GOT3 (cell line): ENCODE measurements around the gene KIAA1614.
A peak's percentile ranks its signal among the peaks of the same experiment; 100 is the strongest.
"Not testable (repeated sequence)": the region's sequence is repeated elsewhere in the genome, so short reads cannot be mapped to it uniquely, and the experiment has no call there.

Source experiments
- DNase-seq: peaks from one replicate; lab custom pipeline; 2025; ENCODE audit warnings: mixed read lengths; lab: John Stamatoyannopoulos, UW

Gene KIAA1614

DNA sequence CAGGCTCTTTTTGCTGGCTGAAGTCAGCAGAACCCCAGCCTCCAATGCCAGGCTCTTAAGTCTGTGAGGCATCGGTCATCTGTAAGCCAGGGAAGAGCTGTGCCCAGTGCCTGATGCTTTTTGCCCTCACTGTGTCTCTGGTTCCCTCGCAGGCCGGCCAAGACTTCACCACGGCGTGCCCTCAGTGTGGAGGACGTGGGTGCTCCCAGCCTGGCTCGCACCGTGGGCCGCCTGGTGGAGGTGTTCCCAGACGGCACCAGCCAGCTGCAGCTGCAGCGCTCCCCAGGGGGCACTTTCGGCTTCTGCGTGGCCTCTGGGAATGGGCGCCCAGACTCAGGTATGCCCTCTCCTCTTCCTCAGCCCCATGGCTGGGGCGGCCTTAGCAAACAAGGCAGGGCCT is 32.5 kb downstream of the KIAA1614 start:
- DNase-seq: no peak

DNA sequence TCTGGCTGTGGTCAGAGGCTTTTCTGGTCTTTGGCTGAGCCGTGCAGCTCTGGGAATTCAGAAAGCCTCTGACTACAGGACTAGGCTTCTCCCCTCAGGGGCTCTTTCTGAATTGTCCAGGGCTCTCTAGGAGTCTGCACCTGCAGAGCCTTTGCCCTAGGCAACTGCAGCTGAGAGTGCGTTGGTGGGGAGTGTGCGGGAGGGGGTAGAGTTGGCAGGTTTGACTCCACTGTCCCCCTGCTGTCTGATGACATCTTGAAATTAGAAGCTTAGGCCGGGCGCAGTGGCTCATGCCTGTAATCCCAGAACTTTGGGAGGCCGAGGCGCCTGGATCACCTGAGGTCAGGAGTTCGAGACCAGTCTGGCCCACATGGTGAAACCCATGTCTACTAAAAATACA is 32.9 kb downstream of the KIAA1614 start:
- no peak for DNase-seq

DNA sequence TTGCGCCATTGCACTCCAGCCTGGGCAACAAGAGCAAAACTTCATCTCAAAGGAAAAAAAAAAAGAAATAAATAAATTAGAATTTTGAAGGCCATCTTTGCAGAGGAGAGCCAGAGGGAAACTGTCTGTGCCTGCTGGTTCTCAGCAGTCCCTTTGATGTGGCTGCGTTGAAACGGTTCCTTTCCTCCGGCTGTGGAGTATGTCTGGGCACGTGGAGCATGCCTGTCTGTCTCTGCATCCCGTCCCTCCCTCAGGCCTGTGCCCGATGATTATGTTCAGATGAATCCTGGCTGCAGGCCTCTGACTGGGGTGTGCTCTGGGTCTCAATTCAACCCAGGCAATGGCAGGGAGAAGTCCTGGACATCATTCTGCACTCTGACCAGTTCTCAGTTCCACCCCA is 33.4 kb downstream of the KIAA1614 start:
- no peak for DNase-seq

DNA sequence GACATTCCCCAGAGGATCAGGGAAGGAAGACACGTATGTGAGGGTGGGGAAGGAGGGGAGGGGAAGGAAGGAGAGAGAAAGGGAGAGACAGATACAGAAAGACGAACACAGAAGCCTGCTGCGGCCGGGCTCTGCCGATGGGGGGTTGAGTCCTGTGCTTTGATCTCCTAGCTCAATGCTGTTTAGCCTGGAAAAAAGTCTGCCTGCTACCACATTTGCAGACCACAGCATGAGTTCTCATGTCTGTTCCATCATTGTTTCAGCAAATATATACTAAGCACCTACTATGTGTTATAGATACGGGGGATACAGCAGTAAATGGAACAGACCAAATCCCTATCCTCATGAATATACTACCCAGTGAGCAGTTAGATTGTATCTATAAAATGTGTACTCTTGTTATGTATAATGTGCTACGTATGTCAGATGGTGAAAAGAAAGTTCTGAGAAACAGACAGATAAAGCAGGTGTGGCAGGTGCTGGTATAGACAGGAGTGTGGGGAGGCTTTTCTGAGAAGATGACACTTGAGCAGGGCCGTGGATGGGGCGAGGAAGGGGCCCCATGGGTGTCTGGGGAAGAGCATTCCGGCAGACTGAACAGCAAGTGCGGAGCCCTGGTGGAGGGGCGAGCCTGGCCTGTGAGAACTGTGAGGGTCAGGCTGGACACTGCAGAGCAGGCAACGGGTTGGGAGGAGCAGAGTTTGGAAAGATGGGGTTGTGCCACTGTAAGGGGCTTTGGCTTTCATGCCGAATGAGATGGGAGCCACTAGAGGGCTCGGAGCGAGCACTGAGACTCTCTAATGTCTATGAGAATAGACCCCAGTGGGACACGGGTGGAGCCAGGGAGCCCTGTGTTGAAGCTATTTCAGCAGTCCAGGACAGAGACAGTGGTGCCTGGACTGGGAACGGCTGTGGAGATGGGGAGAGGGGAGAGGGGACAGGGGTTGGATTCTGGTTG is 34.1 kb downstream of the KIAA1614 start:
- DNase-seq: no peak

DNA sequence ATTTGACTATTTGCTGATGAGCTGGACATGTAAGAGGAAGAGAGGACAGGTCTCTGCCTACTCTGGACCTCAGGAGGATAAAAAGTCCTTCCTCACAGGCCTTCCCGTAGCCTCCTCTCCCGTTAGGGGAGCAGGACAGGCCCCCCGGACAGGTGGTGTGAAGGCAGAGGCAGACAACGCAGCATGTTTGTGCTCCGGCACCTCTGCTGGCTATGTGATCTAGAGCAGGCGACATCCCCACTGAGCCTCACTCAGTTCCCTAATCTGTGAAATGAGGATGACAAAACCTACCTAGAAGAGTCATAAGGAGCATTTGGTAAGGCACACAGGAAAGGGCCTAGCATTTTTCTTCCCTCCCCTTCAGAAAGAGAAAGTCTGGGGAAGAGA is 34.8 kb downstream of the KIAA1614 start:
- no peak for DNase-seq

DNA sequence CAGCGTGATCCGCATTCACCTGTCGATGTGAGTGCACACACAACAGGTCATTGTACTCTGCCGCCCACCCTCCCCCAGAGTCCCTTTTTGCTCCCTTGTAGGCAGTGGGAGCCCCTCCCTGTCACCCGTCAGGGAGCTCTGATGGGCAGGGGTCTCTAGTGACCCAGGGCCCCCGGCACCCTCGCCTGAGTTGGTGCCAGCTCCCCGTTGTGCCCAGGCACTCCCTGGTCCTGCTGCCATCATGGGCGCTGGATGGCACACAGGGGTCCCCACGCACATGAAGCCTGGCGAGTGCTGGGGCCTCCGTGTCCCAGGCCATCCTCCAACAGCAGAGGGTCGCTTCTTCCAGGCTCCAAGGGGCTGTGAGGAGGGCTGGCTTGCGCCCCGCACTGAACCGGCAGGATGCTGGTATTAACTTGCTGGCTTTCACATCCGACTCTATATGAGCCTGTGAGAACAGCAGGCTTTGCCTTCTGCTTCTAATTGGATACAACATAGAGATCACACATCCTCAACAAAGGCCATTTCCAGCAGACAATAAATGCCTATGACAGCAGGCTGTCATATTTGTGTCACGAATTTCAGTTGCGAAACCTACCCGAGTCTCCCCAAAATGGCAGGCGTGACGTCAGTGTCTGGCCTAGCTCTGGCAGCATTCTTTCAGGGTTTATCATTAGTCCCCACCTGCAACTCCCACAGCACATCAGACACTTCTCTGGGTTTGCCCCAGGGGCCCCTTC is 35.4 kb downstream of the KIAA1614 start:
- no peak for DNase-seq

DNA sequence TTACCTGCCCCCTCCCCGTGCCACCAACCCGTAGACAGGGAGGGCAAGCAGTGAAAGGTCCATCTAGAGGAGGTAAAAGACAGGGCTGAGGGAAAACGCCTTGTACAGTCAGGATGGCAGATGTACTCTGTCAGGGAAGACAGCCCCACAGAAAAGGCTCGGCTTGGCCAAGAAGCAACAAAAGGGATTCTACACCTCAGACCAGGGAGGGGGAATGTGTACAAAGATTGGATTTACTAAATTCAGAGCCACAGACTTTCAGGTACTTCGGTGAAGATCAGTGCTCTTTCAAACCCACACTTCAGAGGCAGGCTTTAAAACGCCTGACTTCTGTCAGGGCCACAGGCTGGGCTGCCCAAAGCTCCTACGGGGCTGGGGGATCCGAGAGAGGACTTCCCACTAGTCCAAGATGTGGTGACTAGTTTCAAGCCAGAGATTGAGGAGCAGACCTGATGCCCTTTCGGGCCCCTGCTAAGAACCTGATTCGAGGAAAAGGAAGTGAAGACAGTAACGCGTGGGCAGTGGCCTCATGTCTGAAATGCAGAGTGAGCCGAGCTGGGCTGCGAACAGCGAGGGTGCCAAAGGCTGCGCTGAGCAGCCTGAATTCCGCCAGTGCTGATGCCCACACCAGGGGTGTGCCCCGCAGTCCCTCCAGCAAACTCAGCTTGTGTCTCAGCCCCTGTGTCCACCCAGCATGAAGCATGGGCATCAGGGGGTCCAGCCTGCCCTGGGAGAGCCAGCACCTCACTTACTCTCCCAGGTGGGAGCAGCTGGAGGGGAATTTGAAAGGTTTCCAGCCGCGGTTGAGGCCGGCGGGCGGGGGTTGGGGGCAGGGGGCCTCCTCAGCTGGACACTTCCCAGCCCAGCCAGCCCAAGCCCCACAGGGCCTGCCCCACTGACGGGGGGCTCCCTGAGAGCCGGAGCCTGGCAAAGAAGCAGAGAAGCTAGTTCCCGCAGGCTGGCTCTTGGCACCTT is 36.2 kb downstream of the KIAA1614 start:
- no peak for DNase-seq

DNA sequence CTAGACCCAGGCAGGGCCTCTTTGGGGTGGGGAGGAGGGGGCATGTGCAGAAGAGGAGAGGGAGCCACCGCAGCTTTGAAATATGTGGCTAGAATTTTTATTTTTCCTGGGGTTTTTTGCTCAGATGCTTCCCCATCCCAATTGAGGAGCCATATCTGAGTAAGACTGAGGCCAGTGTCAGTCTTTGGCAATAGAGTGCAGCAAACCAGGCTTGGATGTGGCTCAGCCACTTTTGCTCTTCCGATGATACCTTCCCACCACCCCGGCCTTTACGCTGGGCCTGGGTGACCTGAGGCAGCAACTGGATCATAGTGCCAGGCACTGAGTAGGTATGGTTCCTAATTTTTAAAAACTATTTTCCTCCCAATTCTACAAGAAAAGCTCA is 36.9 kb downstream of the KIAA1614 start:
- DNase-seq: no peak

DNA sequence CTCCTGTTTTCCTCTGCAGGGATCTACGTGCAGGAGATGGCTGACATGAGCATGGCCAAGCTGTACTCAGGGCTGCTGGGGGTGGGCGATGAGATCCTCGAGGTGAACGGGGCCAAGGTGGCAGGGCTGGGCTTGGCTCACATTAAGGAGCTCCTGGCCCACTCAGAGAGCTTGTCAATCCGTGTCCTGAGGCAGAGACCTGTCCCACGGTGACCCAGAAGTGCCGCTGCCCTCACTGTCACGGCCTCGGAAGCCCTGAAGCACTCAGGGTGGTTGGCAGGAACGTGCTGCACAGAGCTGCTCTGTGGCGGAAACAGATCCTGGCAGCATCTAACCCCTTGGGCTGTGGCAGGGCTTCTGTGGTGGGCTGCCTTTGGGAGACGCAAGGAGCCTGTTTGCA is 37.6 kb downstream of the KIAA1614 start:
- no peak for DNase-seq

DNA sequence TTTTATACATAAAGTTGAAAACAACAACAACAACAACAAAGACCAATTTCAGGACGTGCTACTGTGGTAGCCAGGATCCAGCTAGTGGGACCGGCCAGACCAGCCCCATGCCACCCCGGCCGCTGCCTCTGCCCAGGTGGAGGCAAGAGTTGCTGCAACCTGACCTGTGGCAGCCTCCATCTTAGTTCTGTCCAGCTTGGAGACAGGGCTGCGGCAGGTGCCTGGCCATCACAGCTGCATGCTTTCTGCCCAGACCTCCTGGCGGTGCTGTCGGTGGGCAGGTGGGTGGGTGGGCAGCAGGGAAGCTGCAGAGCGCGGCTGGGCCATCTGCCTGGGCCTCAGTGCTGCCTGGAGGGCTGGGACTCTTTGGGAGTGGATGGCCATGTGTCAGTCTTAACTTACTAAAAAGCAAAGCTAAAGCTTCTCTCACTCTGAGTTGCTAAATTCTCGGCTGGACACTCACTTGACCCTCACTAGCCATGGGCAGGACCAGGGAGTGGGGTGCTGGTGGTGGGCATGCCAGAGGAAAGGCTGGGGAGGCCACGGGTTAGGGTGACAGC is 38.6 kb downstream of the KIAA1614 start:
- DNase-seq: no peak

DNA sequence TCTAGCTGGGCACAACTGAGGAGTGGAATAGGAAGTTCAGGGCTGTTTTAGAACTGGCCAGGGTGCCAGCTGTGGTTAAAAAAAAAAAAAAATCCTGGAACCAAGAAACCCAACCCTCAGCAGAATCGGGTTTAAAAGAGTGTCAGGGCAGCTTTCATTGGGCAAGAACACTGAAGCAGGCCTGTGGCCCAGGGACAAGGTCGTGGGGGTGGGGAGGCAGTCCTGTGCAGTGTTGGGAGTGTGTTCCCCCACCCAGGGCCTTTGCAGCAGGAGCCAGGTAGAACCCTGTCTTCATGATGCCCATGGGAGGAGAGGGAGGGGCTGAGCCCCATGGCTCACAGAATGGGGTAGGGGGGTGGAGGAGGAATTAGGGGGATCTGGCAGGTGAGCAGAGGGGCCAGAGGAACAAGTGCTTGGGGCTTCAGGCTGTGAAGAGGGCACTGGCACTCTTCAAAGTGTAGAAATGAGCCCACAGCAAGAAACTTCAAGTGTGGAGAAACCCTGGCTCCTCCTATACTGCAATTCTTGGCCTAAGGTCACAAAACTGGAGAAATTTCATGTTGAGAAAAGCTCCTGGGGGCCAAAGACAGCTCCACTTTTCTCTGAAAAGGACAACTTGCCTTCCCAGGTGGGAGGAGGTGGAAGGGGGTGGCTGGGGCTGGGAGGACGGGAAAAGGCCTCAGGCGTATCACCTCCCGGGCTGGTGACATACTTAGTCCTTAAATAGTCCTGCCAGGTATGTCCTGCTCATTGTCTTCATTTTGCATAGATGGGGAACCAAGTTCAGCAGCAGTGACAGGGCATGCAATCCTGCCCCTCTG is 39.3 kb downstream of the KIAA1614 start:
- DNase-seq: no peak

DNA sequence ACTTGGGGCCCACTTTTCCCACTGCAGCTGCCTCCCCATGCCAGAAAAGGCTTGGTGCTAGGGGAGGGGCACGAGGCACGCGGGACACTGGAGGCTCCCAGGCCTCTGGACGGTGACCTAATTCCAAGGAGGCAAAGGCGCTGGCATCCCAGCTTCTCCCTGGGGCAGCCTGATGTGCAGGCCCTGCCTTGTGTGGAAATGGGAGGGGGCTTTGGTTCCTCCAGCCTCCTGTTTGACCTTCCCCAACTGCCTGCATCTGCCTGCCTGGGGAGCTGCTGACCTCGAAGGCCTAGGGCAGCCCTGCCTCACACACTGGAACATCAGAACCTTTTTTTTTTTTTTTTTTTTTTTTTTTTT is 39.9 kb downstream of the KIAA1614 start:
- DNase-seq: no peak

DNA sequence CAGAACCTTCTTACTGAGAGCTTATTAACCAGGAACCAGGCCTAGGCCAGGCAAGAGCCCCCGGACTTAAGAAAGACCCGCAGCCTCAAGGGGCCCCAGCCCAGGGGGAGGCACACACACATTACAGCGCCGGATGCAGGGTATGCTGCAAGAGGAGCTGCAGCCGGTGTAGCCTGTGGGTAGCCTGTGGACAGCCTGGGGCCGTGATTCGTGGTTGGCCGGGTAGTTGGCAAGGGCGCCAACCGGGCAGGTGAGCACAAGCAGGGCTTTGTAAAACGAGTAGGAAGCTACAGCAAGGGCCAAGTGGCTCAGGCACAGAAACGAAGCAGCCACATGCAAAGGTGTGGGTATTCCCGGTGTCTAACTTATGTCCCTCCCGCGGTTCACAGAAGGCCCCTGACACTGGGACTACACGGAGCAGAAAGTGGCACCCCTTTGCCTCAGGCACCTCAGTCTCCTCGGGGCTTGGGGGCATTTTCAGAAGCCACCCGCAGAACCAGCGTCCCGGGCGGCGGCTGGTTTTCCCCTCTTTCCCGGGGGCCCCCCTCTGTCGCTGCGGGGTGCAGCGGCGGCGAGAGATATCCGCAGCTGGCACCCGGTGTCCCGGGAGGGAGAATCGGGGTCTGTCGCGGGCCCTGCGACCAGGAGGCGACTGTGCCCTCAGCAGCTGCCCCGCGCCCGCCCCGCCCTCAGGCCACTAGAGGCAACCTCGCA is 40.8 kb downstream of the KIAA1614 start:
- DNase-seq: no peak

DNA sequence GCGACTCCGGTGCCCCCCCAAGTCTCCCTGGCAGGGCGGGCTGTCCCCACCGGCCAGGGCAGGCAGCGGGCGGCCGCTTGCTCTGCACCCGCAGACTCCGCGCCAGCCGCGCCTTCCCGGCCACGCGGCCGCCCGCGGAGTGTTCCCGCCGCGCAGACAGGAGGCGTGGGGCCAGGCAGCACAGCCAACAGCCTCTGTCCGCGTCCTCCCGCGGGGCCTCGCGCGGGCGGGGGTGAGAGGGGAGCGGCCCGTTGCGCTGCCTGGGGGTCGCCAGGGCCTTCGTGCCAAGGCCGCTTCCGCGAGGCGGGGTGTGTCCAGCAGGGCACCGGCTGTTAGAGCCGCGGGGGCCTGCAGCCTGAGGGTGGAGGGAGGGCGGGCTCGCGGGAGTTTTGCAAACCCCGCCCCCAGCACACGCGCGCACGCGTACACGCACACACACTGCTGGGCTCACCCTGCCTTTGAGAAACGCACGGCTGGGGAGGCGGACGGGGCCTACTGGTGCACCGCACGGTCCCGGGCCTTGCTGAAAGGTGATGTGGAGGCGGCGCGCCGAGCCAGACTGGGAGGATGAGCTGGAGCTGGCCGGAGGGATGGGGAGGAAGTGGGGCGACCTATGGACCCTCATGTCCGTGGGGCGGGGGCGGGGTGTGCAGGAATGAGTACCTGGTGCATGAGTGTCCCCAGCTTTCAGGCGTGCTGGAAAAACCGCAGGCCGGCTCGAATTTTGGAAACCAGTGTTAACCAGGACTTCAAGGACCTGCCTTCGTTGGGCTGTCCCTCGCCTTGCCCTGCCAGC is 41.5 kb downstream of the KIAA1614 start:
- DNase-seq: peak; percentile 45

DNA sequence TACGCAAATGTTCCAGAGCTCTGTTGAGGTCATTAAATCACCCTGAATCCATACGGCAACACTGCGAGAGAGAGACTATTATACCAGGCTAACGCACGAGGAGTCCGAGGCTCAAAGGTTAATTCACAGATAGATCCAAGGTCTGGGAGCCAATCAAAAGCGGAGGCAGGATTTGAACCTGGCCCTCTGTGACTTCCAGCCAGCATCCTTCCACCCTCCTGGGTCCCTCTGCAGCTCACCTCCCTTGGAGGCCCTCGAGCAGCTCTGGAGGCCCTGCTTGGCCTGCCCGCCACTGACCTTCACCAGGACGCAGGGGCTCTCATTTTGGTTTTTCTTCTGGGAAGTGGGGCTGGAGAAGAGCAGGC is 42.1 kb downstream of the KIAA1614 start:
- no peak for DNase-seq

DNA sequence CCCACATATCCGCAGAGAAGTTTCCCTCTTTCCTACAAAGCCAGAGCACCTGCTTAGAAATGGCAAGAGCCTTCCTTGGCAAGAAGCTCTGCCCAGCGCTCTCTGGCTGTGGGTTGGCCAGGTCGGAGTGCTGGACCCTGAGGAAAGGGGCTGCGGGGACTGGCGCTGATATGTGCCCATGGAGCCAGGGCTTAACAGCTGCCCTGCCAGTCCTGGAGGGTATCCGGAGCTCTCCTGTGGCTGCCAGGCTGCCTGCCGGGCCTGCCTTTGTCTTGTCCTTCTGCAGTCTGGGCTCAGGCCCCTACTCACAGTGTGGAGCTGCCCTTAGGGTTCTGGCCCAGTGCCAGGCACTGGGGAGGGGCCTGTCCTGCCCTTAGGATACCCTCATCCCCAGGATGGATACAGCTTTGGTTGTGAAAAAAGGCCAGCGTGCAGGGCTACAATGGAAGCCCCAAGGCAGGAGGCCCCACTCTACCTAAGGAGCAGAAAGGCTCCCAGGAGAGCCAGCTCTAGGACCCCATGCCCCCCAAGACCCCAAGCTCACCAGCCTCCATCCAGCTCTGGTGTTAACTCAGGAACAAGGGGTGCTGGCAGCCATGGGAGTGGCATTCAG is 43.4 kb downstream of the KIAA1614 start:
- DNase-seq: no peak

DNA sequence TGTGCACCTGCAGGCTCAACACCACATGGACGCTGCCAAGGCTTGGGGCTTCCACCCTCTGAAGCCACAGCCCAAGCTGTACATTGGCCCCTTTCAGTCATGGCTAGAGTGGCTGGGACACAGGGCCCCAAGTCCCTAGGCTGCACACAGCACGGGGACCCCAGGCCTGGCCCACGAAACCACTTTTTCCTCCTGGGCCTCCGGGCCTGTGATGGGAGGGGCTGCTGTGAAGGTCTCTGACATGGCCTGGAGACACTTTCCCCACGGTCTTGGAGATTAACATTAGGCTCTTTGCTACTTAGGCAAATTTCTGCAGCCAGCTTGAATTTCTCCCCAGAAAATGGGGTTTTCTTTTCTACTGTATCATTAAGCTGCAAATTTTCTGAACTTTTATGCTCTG is 46.9 kb downstream of the KIAA1614 start:
- DNase-seq: not testable (repeated sequence)

DNA sequence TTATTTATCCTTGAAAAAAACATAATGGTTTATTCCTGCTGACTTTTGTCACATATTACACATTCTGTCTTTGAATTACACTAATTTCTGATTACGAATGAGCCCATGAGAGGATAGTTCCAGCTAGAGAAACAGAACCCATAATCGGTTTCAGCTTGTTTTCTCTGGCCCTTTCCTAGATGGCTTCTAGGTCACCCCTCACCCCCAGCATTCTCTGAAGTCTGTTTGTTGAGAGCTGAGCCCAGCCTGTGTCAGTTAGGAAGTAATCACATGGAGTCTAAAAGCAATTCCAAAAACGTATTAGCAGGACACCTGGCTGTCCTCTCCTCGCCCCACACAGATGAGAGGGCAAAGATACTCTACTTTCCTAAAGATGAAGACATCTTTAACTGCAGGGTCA is 48.9 kb downstream of the KIAA1614 start:
- no peak for DNase-seq

DNA sequence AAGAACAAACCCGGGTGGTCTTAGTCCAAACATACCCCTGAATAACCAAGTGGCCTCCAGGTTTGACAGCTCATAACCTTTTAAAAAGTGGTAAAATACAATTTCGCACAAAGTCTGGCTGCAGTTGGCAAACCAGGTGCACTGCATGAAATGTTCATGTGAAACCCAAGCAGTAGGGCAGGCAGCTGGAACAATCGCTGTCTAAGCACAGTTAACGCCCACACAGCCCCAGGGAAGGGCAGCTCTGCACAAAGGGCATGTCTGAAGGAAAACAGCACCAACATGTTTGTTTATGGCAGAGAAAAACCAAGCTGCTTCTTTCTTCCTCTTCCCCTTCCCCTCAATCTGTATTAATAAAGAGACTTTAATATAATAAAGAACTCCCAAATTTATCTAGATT is 49.5 kb downstream of the KIAA1614 start:
- no peak for DNase-seq
